Colonic mucosa (tissue), 4 donors: ENCODE results near the gene NR2C1. TPM values are rescaled to one million over a fixed set of nuclear protein-coding genes. Genes with fewer than 3 reads are reported as not detected.

ENCODE experiments used
- DNase-seq: peaks from one replicate; pipeline ENCODE4 v3.0.0-alpha.2; 2020
- H3K27ac ChIP-seq: fragments of 200-600 bp; one replicate; pipeline ENCODE4 v1.8.0; 2021
- H3K27me3 ChIP-seq: fragments of 200-600 bp; one replicate; pipeline ENCODE4 v1.8.0; 2021
- H3K36me3 ChIP-seq: fragments of 200-600 bp; one replicate; pipeline ENCODE4 v1.8.0; 2021
- H3K4me1 ChIP-seq: fragments of 200-600 bp; one replicate; pipeline ENCODE4 v1.8.0; 2021; ENCODE audit warnings: mild to moderate bottlenecking
- H3K4me3 ChIP-seq: fragments of 200-600 bp; one replicate; pipeline ENCODE4 v1.8.0; 2021
- H3K9ac ChIP-seq, 2 donors: one replicate each; pipeline ENCODE4 v1.7.0; 2013; ENCODE audit warnings: control low read depth in 2 of 2, low read depth in 2 of 2, low read length in 2 of 2
- H3K9me3 ChIP-seq: fragments of 200-600 bp; one replicate; pipeline ENCODE4 v1.8.0; 2021
- CTCF ChIP-seq: fragments of 200-600 bp; IDR thresholded peaks from one replicate; pipeline ENCODE4 v1.8.0; 2022; ENCODE audit warnings: antibody characterized with exemption, mild to moderate bottlenecking
- intact Hi-C: fragments of 100-400 bp; cut with DNase I; formaldehyde crosslinking; loops from one replicate; pipeline ENCODE4 v1.14.1; 2022
- total RNA-seq, 2 donors: library from RNA; stranded (reverse); fragmentation: NEBNext Ultra II Directional in 1 of 2; extraction: Animal tissue kit (Norgen Biotek cat#: 25700) in 1 of 2; gene quantifications; one replicate each; pipeline ENCODE4 v1.2.1, GENCODE V29; 2021
- donor health status: healthy.
- donor health status: DM: no; HTN: no; CAD: no.
- donor health status: DM: no; HTN: no; CAD: no.

Gene NR2C1
- total RNA-seq, 2 donors from 2014 or later = 25.7 to 30.0 TPM

DNA sequence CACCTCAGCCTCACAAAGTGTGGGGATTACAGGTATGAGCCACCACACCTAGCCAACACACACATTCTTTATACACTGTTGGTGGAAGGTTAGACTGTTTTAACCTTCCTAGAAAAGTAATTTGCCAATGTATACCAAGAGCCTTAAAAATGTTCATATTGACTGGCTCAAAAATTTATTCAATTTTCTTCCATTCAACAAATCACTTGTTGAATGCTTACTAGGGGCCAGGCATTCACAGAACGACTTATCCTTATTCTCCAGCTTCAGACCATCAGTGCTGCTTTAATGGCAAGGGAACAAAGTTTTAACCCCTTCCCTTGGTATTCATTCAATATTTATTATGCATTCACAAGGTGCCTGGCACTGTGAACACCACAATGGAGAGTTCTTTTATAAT, 3.0 kb downstream of the NR2C1 start:
- Histone ChIP-seq H3K27ac (no peak overlapping the region), H3K4me3 (no peak overlapping the region), H3K36me3 (no peaks in the 10 kb centered on the region), H3K9ac (no peak overlapping the region), H3K27me3 (no peaks in the 10 kb centered on the region), H3K9me3 (no peaks in the 10 kb centered on the region), H3K4me1 (no peaks in the 10 kb centered on the region)
- no peak for DNase-seq
- intact Hi-C loops = no loop called here
- no peak for TF ChIP-seq CTCF

DNA sequence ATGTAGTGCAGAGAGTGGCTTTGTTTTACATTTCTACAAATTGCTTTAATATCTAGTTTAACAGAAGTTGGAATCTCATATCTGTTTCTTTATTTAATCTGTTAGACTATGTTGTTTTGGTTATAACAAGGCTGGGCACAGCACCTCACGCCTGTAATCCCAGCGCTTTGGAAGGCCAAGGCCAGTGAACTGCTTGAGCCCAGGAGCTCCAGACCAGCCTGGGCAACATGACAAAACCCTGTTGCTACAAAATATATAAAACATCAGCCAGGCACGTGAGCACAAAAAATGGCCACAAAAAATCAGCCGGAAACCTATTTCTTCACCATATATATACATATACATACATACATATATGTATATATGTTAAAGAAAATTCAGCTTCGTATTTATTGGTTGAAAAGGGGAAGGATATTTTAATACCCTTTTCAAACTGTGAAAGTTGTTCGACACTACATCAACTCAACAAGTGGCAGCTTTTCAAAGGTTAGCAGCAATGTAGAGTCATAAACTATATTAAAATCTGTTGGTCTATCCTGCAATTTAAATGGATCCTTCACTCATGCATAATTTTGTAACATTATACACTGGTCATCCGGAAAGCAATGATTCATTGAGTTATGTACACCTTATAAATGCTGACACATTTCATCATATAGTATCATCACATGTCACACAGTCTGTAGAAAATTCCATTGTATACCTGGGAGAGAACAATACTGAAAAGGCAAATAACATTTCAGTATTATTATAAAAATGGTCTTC, 7.1 kb downstream of the NR2C1 start:
- Histone ChIP-seq H3K9ac (no peak overlapping the region), H3K27me3 (no peaks in the 10 kb centered on the region), H3K9me3 (no peaks in the 10 kb centered on the region), H3K36me3 (peaks cover 7% of the 10 kb centered on the region), H3K27ac (no peak overlapping the region), H3K4me1 (no peaks in the 10 kb centered on the region), H3K4me3 (no peak overlapping the region)
- intact Hi-C loops = no loop called here
- no peak for TF ChIP-seq CTCF
- DNase-seq = no peak

DNA sequence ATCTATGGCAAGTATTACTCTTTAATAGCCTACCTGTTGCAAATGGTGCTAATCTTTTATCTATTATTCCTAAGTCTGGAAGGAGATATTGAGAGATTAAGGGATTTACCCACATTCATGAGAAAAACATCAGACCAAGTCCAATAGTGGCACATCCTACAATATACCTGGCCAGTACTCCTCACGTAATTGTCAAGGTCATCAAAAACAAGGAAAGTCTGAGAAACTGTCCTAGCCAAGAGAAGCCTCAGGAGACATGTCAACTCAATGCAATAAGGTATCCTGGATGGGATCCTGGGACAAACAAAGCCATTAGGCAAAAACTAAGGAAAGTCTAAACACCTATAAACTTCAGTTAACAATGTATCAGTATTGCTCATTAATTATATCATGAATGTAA, 12.5 kb downstream of the NR2C1 start:
- no peak overlapping the region for H3K4me3 ChIP-seq
- H3K27ac ChIP-seq = no peak overlapping the region
- H3K9ac ChIP-seq = no peak overlapping the region
- H3K9me3 ChIP-seq = no peaks in the 10 kb centered on the region
- H3K27me3 ChIP-seq = no peaks in the 10 kb centered on the region
- peaks cover 20% of the 10 kb centered on the region for H3K36me3 ChIP-seq
- intact Hi-C loops = no loop called here
- TF ChIP-seq CTCF = no peak
- DNase-seq = no peak
- H3K4me1 ChIP-seq = no peaks in the 10 kb centered on the region

- no peak for DNase-seq
- TF ChIP-seq CTCF = no peak
- no peak overlapping the region for H3K9ac ChIP-seq
- H3K27ac ChIP-seq = no peak overlapping the region
- no peaks in the 10 kb centered on the region for H3K4me1 ChIP-seq
- H3K27me3 ChIP-seq = no peaks in the 10 kb centered on the region
- intact Hi-C loops = no loop called here
- H3K36me3 ChIP-seq = peaks cover 20% of the 10 kb centered on the region
- H3K4me3 ChIP-seq = no peak overlapping the region
- H3K9me3 ChIP-seq = no peaks in the 10 kb centered on the region
Measured at GRCh38 chr12:95059984-95060383, 13.4 kb downstream of the NR2C1 start.

GRCh38 chr12:95057424-95057823, 16.0 kb downstream of the NR2C1 start:
- no peak overlapping the region for H3K27ac ChIP-seq
- no peak overlapping the region for H3K4me3 ChIP-seq
- H3K36me3 ChIP-seq = peaks cover 20% of the 10 kb centered on the region
- no peaks in the 10 kb centered on the region for H3K4me1 ChIP-seq
- H3K27me3 ChIP-seq = no peaks in the 10 kb centered on the region
- DNase-seq = no peak
- H3K9me3 ChIP-seq = no peaks in the 10 kb centered on the region
- TF ChIP-seq CTCF = no peak
- H3K9ac ChIP-seq = no peak overlapping the region
- intact Hi-C loops = no loop called here
